GM06990 (cell line): Measurements from ENCODE around the gene XNDC1N.
A peak's percentile ranks its signal among the peaks of the same experiment; 100 is the strongest.

Experiments
- DNase-seq: peaks from one replicate; pipeline ENCODE4 v3.0.0-alpha.2; 2011; ENCODE audit not compliant: insufficient read length; ENCODE audit errors: extremely low read depth
- H3K27me3 ChIP-seq: replicated peaks from 2 replicates; pipeline ENCODE4 v1.6.0; 2011; ENCODE audit warnings: low read length; ENCODE audit not compliant: control insufficient read depth, insufficient read depth
- H3K36me3 ChIP-seq: 2 replicates; pipeline ENCODE4 v1.5.1; 2011; ENCODE audit warnings: low read length; ENCODE audit not compliant: control insufficient read depth, insufficient read depth
- H3K4me3 ChIP-seq: replicated peaks from 2 replicates; pipeline ENCODE4 v1.5.1; 2011; ENCODE audit warnings: low read depth, mild to moderate bottlenecking, control low read depth, low read length
- TF ChIP-seq, protein P1 (sequence below): IDR thresholded peaks from 2 replicates; pipeline ENCODE4 v1.5.1; 2011; ENCODE audit warnings: low read length, control low read depth, mild to moderate bottlenecking, inconsistent platforms; ENCODE audit not compliant: insufficient read depth, poor library complexity, severe bottlenecking

XNDC1N gene

DNA sequence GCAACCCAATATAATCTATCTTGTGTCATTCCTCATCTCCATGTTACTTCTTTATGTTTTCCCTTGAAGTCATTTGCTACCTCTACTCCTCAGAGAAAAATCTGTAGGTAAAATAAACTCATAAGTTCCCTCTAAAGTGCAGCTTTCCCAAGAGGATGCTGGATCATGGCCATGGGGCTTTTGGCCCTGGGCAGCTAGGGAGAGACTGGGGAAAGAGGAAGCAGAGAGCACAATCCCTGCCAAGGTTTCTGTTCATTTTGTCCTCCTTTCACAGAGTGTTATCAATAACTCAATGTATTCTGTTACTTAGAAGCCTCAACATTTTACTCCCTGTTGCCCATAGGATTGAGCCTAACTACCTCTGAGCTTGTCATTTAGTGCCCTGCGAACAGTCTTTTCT lies 9.4 kb upstream of the XNDC1N start:
- TF ChIP-seq, protein P1, sequence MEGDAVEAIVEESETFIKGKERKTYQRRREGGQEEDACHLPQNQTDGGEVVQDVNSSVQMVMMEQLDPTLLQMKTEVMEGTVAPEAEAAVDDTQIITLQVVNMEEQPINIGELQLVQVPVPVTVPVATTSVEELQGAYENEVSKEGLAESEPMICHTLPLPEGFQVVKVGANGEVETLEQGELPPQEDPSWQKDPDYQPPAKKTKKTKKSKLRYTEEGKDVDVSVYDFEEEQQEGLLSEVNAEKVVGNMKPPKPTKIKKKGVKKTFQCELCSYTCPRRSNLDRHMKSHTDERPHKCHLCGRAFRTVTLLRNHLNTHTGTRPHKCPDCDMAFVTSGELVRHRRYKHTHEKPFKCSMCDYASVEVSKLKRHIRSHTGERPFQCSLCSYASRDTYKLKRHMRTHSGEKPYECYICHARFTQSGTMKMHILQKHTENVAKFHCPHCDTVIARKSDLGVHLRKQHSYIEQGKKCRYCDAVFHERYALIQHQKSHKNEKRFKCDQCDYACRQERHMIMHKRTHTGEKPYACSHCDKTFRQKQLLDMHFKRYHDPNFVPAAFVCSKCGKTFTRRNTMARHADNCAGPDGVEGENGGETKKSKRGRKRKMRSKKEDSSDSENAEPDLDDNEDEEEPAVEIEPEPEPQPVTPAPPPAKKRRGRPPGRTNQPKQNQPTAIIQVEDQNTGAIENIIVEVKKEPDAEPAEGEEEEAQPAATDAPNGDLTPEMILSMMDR, result no peak
- no peaks in the 10 kb centered on the region; the same call in none of the 2 replicates for H3K36me3 ChIP-seq
- no peak overlapping the region for H3K4me3 ChIP-seq
- DNase-seq, result no peak
- no peaks in the 10 kb centered on the region for H3K27me3 ChIP-seq

DNA sequence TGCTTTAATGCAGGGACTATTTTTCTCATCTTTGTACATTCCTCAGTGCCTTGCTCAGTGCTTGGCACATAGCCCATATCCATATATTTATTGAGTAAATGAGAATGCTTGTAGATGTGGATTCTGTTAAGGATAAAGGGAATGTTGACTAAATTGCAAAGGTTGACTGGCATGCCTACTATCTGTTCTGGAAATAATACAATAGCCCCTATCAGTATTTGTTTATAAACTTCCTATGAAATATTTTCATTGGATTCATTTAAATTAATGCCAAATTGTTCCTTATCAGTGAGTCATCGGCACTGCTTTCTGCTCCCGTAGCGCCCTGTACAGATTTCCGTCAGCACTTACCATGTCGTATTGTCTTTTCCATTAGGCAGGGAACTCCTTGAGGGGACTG lies 8.4 kb upstream of the XNDC1N start:
- Histone ChIP-seq H3K4me3 (no peak overlapping the region), H3K27me3 (no peaks in the 10 kb centered on the region), H3K36me3 (no peaks in the 10 kb centered on the region; the same call in none of the 2 replicates)
- DNase-seq, result no peak
- TF ChIP-seq, protein P1, result no peak

DNA sequence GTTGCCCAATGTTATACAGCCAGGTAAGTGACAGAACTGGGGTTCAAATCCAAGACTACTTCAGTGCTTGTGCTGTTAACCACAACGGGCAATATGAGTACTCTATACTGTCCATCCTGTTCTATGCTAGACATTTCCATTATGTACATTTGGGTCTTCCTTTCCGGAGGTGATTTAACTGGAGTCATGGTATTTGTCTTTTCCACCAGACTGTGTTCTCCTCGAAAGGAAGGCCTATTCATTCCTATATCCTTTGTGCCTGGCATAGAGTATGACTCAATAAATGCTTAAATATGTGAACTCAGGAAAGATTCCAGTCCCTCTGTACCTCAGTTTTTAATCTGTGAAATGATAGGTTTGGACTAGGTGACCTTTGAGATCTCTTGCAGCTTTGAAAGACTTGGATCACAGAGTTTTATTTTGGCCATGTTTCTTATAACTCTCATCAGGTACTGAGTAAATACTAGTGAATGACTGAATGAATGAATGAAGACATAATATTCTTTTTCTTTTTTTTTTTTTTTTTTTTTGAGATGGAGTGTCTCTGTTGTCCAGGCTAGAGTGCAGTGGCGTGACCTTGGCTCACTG lies 7.0 kb upstream of the XNDC1N start:
- H3K4me3 ChIP-seq, result no peak overlapping the region
- no peak for DNase-seq
- no peaks in the 10 kb centered on the region; the same call in 1 of the 2 replicates for H3K36me3 ChIP-seq
- no peaks in the 10 kb centered on the region for H3K27me3 ChIP-seq
- TF ChIP-seq, protein P1, result no peak

DNA sequence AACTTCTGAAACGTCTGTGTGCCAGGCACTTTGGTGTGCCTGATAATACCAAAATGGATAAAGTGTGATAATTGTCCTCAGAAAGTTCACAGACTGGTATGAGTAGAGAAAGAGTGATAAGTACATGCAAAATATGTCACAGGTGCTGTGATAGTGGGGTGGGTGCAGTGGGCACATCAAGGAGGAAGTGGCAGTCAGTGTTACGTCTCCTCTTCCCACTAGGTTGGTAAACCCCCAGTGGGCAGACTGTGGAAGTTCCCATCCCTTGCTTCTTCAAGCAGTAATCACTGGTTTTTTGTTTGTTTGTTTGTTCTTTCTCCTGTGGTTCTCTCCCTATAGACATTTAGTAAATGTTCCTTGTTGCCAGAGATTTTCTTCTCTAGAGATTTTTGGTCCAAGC lies 5.8 kb upstream of the XNDC1N start:
- no peaks in the 10 kb centered on the region for H3K27me3 ChIP-seq
- TF ChIP-seq, protein P1, result no peak
- no peaks in the 10 kb centered on the region; the same call in 1 of the 2 replicates for H3K36me3 ChIP-seq
- DNase-seq, result no peak
- H3K4me3 ChIP-seq, result peak overlapping the region; percentile 46

DNA sequence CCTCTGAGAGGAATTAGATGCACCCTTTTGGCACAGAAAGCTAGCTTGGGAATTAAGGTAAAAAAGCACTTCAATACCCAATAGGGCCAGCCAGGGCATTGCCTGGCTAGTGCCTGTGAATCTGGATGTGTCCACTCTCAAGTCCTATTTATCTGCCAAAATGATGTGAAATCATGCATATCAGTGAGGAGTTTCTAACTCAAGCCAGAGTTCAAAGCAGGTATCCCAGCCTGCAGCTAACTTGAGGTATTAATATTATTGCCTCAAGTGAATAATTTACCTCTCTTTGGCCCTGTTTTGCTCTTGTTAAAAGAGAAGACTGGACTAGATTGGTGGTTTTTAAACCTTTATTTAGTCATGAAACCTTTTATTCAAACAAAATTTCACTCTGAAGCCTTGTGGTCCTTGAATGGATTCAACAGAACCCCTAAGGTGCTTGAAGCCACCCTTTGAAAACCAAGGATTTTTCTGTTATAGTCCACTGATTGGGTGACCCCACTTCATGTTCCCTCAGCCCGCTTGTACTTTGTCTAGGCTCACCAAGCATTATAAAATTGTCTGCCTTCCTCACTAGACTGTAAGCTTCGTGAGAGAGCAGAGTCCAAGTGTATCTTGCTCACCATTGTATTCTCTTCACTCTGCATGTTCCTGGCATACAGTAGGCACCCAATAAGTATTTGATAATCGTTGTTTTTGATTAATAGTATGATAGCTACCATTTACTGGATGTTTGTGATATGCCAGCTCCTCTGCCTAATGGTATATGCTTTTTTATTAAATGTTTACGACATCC lies 4.9 kb upstream of the XNDC1N start:
- no peak for DNase-seq
- H3K27me3 ChIP-seq, result no peaks in the 10 kb centered on the region
- TF ChIP-seq, protein P1, result no peak
- H3K36me3 ChIP-seq, result no peaks in the 10 kb centered on the region; the same call in 1 of the 2 replicates
- H3K4me3 ChIP-seq, result peak overlapping the region; percentile 46
